ENCODE data around the gene HSBP1.

The HSBP1 gene

GRCh38 chr16:83803811-83804210 lies 4.0 kb upstream of the HSBP1 start:
- Histone ChIP-seq H3K4me3 (IDR thresholded peaks at IDR 0.05; ENCODE audit: insufficient read depth, low read depth, low read length) (no peak overlapping the region), H3K9ac (no peak overlapping the region), H3K79me2 (ENCODE audit: insufficient read depth, low read depth) (peaks cover 6% of the 10 kb centered on the region; the same call in 1 of the 2 replicates), H2AFZ (ENCODE audit: low read depth) (no peak overlapping the region), H3K27me3 (ENCODE audit: insufficient read depth, low read depth) (no peaks in the 10 kb centered on the region), H3K4me1 (ENCODE audit: low read depth, poor library complexity, severe bottlenecking) (peaks cover 2% of the 10 kb centered on the region), H3K36me3 (ENCODE audit: insufficient read depth) (no peaks in the 10 kb centered on the region), H4K20me1 (ENCODE audit: insufficient read depth) (no peaks in the 10 kb centered on the region), H3K27ac (no peak overlapping the region), H3K4me2 (no peak overlapping the region)
- no peak for TF ChIP-seq CTCF (conservative IDR thresholded peaks at IDR 0.05; ENCODE audit: low read depth, low read length)

GRCh38 chr16:83804366-83804765 lies 3.4 kb upstream of the HSBP1 start:
- H3K4me2 ChIP-seq, result no peak overlapping the region
- no peaks in the 10 kb centered on the region for H3K27me3 ChIP-seq (ENCODE audit: insufficient read depth, low read depth)
- no peak overlapping the region for H2AFZ ChIP-seq (ENCODE audit: low read depth)
- no peaks in the 10 kb centered on the region for H4K20me1 ChIP-seq (ENCODE audit: insufficient read depth)
- H3K27ac ChIP-seq, result no peak overlapping the region
- H3K9ac ChIP-seq, result no peak overlapping the region
- H3K4me3 ChIP-seq (IDR thresholded peaks at IDR 0.05; ENCODE audit: insufficient read depth, low read depth, low read length), result no peak overlapping the region
- H3K36me3 ChIP-seq (ENCODE audit: insufficient read depth), result no peaks in the 10 kb centered on the region
- peaks cover 6% of the 10 kb centered on the region for H3K4me1 ChIP-seq (ENCODE audit: low read depth, poor library complexity, severe bottlenecking)
- no peak for TF ChIP-seq CTCF (conservative IDR thresholded peaks at IDR 0.05; ENCODE audit: low read depth, low read length)
- peaks cover 12% of the 10 kb centered on the region; the same call in 1 of the 2 replicates for H3K79me2 ChIP-seq (ENCODE audit: insufficient read depth, low read depth)

GRCh38 chr16:83806036-83806435 lies 1.7 kb upstream of the HSBP1 start:
- no peak overlapping the region for H3K27ac ChIP-seq
- no peaks in the 10 kb centered on the region for H4K20me1 ChIP-seq (ENCODE audit: insufficient read depth)
- no peak overlapping the region for H3K4me2 ChIP-seq

GRCh38 chr16:83806731-83807130 lies 1.0 kb upstream of the HSBP1 start:
- peak overlapping the region; percentile 75 for H2AFZ ChIP-seq (ENCODE audit: low read depth)
- no peak overlapping the region for H3K4me2 ChIP-seq
- H3K27me3 ChIP-seq (ENCODE audit: insufficient read depth, low read depth), result no peaks in the 10 kb centered on the region

More at GRCh38 chr16:83806036-83806435, 1.7 kb upstream of the HSBP1 start:
- TF ChIP-seq CTCF (conservative IDR thresholded peaks at IDR 0.05; ENCODE audit: low read depth, low read length), result no peak
- H3K79me2 ChIP-seq (ENCODE audit: insufficient read depth, low read depth), result peaks cover 15% of the 10 kb centered on the region; the same call in 1 of the 2 replicates
- peaks cover 5% of the 10 kb centered on the region; the same call in 1 of the 2 replicates for H3K36me3 ChIP-seq (ENCODE audit: insufficient read depth)
- no peaks in the 10 kb centered on the region for H3K27me3 ChIP-seq (ENCODE audit: insufficient read depth, low read depth)
- no peak overlapping the region for H3K9ac ChIP-seq
- no peak overlapping the region for H3K4me3 ChIP-seq (IDR thresholded peaks at IDR 0.05; ENCODE audit: insufficient read depth, low read depth, low read length)
- H2AFZ ChIP-seq (ENCODE audit: low read depth), result no peak overlapping the region
- H3K4me1 ChIP-seq (ENCODE audit: low read depth, poor library complexity, severe bottlenecking), result peaks cover 6% of the 10 kb centered on the region

More at GRCh38 chr16:83806731-83807130, 1.0 kb upstream of the HSBP1 start:
- Histone ChIP-seq H3K9ac (no peak overlapping the region), H4K20me1 (ENCODE audit: insufficient read depth) (no peaks in the 10 kb centered on the region), H3K4me3 (IDR thresholded peaks at IDR 0.05; ENCODE audit: insufficient read depth, low read depth, low read length) (no peak overlapping the region), H3K79me2 (ENCODE audit: insufficient read depth, low read depth) (peaks cover 15% of the 10 kb centered on the region; the same call in 1 of the 2 replicates), H3K27ac (no peak overlapping the region), H3K36me3 (ENCODE audit: insufficient read depth) (peaks cover 9% of the 10 kb centered on the region; the same call in 1 of the 2 replicates), H3K4me1 (ENCODE audit: low read depth, poor library complexity, severe bottlenecking) (peaks cover 6% of the 10 kb centered on the region)
- no peak for TF ChIP-seq CTCF (conservative IDR thresholded peaks at IDR 0.05; ENCODE audit: low read depth, low read length)

Measured in KMS-11 (cell line).